Loucy (cell line): ENCODE results near the gene ANXA5.

Experiments
- CTCF ChIP-seq: fragments of 200-600 bp; sonication (generic); conservative IDR thresholded peaks from 2 replicates; pipeline ENCODE4 v1.5.1; 2014; ENCODE audit warnings: mild to moderate bottlenecking, antibody characterized with exemption, low read length
- EZH2phosphoT487 ChIP-seq: fragments of 200-600 bp; IDR thresholded peaks from 2 replicates; pipeline ENCODE4 v1.6.1; 2018; ENCODE audit warnings: antibody characterized with exemption, mild to moderate bottlenecking, moderate library complexity, borderline replicate concordance

GRCh38 chr4:121680571-121680970 lies 16.2 kb downstream of the ANXA5 start:
- TF ChIP-seq CTCF = no peak
- TF ChIP-seq EZH2phosphoT487 = no peak
